CD4-positive, alpha-beta T cell treated with Interleukin-17A for 4 hours (primary cell): ENCODE measurements around the gene SURF6.
"Not testable (repeated sequence)": the region's sequence is repeated elsewhere in the genome, so short reads cannot be mapped to it uniquely, and the experiment has no call there.

Experiments
- DNase-seq: peaks from one replicate; pipeline ENCODE4 v3.0.0-alpha.2; 2020; ENCODE audit warnings: mixed read lengths

Gene SURF6

GRCh38 chr9:133322701-133323100 is 13.3 kb downstream of the SURF6 start:
- no peak for DNase-seq

- DNase-seq = no peak
Observed at GRCh38 chr9:133321411-133321935, 14.5 kb downstream of the SURF6 start.

- DNase-seq = no peak
Observed at GRCh38 chr9:133320421-133320881, 15.5 kb downstream of the SURF6 start.

GRCh38 chr9:133317551-133317950 is 18.4 kb downstream of the SURF6 start:
- not testable (repeated sequence) for DNase-seq

GRCh38 chr9:133315997-133316396 is 20.0 kb downstream of the SURF6 start:
- DNase-seq = no peak

- DNase-seq = no peak
Observed at GRCh38 chr9:133309608-133310007, 26.4 kb downstream of the SURF6 start.

GRCh38 chr9:133307301-133307700 is 28.7 kb downstream of the SURF6 start:
- DNase-seq = no peak

GRCh38 chr9:133306242-133307204 is 29.5 kb downstream of the SURF6 start:
- DNase-seq = no peak

GRCh38 chr9:133305731-133306130 is 30.3 kb downstream of the SURF6 start:
- DNase-seq = no peak

- DNase-seq = no peak
Observed at GRCh38 chr9:133304477-133305377, 31.3 kb downstream of the SURF6 start.

GRCh38 chr9:133304158-133304470 is 31.9 kb downstream of the SURF6 start:
- DNase-seq = no peak

- DNase-seq = no peak
Observed at GRCh38 chr9:133303266-133304157, 32.5 kb downstream of the SURF6 start.

GRCh38 chr9:133301253-133302230 is 34.4 kb downstream of the SURF6 start:
- no peak for DNase-seq

GRCh38 chr9:133299996-133300395 is 36.0 kb downstream of the SURF6 start:
- not testable (repeated sequence) for DNase-seq

- no peak for DNase-seq
Observed at GRCh38 chr9:133294257-133294656, 41.7 kb downstream of the SURF6 start.

- DNase-seq = no peak
Observed at GRCh38 chr9:133290751-133291302, 45.2 kb downstream of the SURF6 start.

- DNase-seq = no peak
Observed at GRCh38 chr9:133286523-133286922, 49.5 kb downstream of the SURF6 start.

- no peak for DNase-seq
Observed at GRCh38 chr9:133285252-133285775, 50.7 kb downstream of the SURF6 start.

GRCh38 chr9:133284362-133284761 is 51.6 kb downstream of the SURF6 start:
- DNase-seq = no peak
